WTC11 (cell line): ENCODE data around the gene TBC1D1. TPM values are rescaled to one million over a fixed set of nuclear protein-coding genes. Genes with fewer than 3 reads are reported as not detected.

Experiments used
- ATAC-seq: fragments of 200-7000 bp; cut with Tn5 transposase; 2 replicates; pipeline ENCODE4 v1.10.0; 2021; ENCODE audit warnings: mild to moderate bottlenecking, moderate library complexity
- CTCF ChIA-PET: fragments of 300-600 bp; sonication (Branson Sonifier 250); formaldehyde crosslinking; loops from one replicate; lab custom pipeline; 2021; ENCODE audit warnings: antibody characterized with exemption; lab: Charles Lee
- POLR2A ChIA-PET: fragments of 350-600 bp; sonication (Branson Sonifier 250); formaldehyde crosslinking; loops from one replicate; lab custom pipeline; 2021; ENCODE audit warnings: antibody characterized with exemption; lab: Charles Lee
- DNase-seq: peaks from one replicate; pipeline ENCODE4 v3.0.0; 2021; ENCODE audit warnings: low spot score
- H3K27ac Mint-ChIP-seq: 2 replicates; pipeline ENCODE4 v1.8.0; 2021; ENCODE audit warnings: mixed read lengths
- H3K27me3 Mint-ChIP-seq: 2 replicates; pipeline ENCODE4 v1.8.0; 2021; ENCODE audit warnings: low read depth, mild to moderate bottlenecking, moderate library complexity, mixed read lengths
- H3K36me3 Mint-ChIP-seq: 2 replicates; pipeline ENCODE4 v1.8.0; 2021; ENCODE audit warnings: mixed read lengths
- H3K4me1 Mint-ChIP-seq: 2 replicates; pipeline ENCODE4 v1.8.0; 2022; ENCODE audit warnings: mixed read lengths
- H3K4me3 Mint-ChIP-seq: 2 replicates; pipeline ENCODE4 v1.8.0; 2021; ENCODE audit warnings: mild to moderate bottlenecking, moderate library complexity, mixed read lengths
- H3K9me3 Mint-ChIP-seq: 2 replicates; pipeline ENCODE4 v1.8.0; 2021; ENCODE audit warnings: mixed read lengths
- AFF4 ChIP-seq: sonication (generic); formaldehyde crosslinking; IDR thresholded peaks from 2 replicates; pipeline ENCODE4 v1.8.1; 2023; ENCODE audit warnings: mild to moderate bottlenecking, missing genetic modification reagents, borderline replicate concordance
- AR ChIP-seq: fragments of 250-450 bp; sonication (Bioruptor Pico); IDR thresholded peaks from 2 replicates; pipeline ENCODE4 v1.9.0; 2021; ENCODE audit warnings: mild to moderate bottlenecking
- ARID4B ChIP-seq: sonication (generic); formaldehyde crosslinking; IDR thresholded peaks from 2 replicates; pipeline ENCODE4 v1.8.0; 2023; ENCODE audit warnings: missing genetic modification reagents, mild to moderate bottlenecking, borderline replicate concordance
- CREB1 ChIP-seq: sonication (generic); formaldehyde crosslinking; IDR thresholded peaks from 2 replicates; pipeline ENCODE4 v1.8.0; 2023; ENCODE audit warnings: mild to moderate bottlenecking, missing genetic modification reagents
- CTCF ChIP-seq: fragments of 200-600 bp; IDR thresholded peaks from 2 replicates; pipeline ENCODE4 v1.8.0; 2022; ENCODE audit warnings: antibody characterized with exemption
- ELF4 ChIP-seq: sonication (generic); formaldehyde crosslinking; IDR thresholded peaks from 2 replicates; pipeline ENCODE4 v1.8.1; 2022; ENCODE audit warnings: low read depth, mild to moderate bottlenecking, moderate library complexity, missing genetic modification reagents
- ERG ChIP-seq: fragments of 250-450 bp; sonication (Bioruptor Pico); IDR thresholded peaks from 2 replicates; pipeline ENCODE4 v1.8.0; 2021; ENCODE audit warnings: mild to moderate bottlenecking
- FOXP1 ChIP-seq: sonication (generic); formaldehyde crosslinking; IDR thresholded peaks from 2 replicates; pipeline ENCODE4 v1.8.0; 2022; ENCODE audit warnings: missing genetic modification reagents, mild to moderate bottlenecking, moderate library complexity, borderline replicate concordance
- GTF2I ChIP-seq: fragments of 250-450 bp; sonication (Bioruptor Pico); conservative IDR thresholded peaks from 2 replicates; pipeline ENCODE4 v1.4.0; 2021; ENCODE audit warnings: mild to moderate bottlenecking
- JAZF1 ChIP-seq: fragments of 250-450 bp; sonication (Bioruptor Pico); IDR thresholded peaks from 2 replicates; pipeline ENCODE4 v1.9.0; 2021; ENCODE audit warnings: moderate library complexity, mild to moderate bottlenecking, inconsistent platforms
- RORB ChIP-seq: fragments of 250-450 bp; sonication (Bioruptor Pico); IDR thresholded peaks from 2 replicates; pipeline ENCODE4 v1.9.0; 2021; ENCODE audit warnings: mild to moderate bottlenecking
- SMAD4 ChIP-seq: sonication (generic); formaldehyde crosslinking; IDR thresholded peaks from 2 replicates; pipeline ENCODE4 v1.8.0; 2022; ENCODE audit warnings: mild to moderate bottlenecking, missing genetic modification reagents
- TCF7 ChIP-seq: sonication (generic); formaldehyde crosslinking; IDR thresholded peaks from 2 replicates; pipeline ENCODE4 v1.8.0; 2022; ENCODE audit warnings: mild to moderate bottlenecking, low read depth, missing genetic modification reagents, moderate library complexity
- ZNF121 ChIP-seq: sonication (generic); formaldehyde crosslinking; IDR thresholded peaks from 2 replicates; pipeline ENCODE4 v1.8.0; 2023; ENCODE audit warnings: missing genetic modification reagents
- ZNF138 ChIP-seq: sonication (generic); formaldehyde crosslinking; conservative IDR thresholded peaks from 2 replicates; pipeline ENCODE4 v1.8.1; 2022; ENCODE audit warnings: mild to moderate bottlenecking, moderate library complexity, missing genetic modification reagents
- ZNF317 ChIP-seq: sonication (generic); formaldehyde crosslinking; IDR thresholded peaks from 2 replicates; pipeline ENCODE4 v1.8.1; 2023; ENCODE audit warnings: low read depth, mild to moderate bottlenecking, moderate library complexity, missing genetic modification reagents, borderline replicate concordance
- ZNF416 ChIP-seq: fragments of 250-450 bp; sonication (Bioruptor Pico); IDR thresholded peaks from 2 replicates; pipeline ENCODE4 v1.9.0; 2021; ENCODE audit warnings: mild to moderate bottlenecking, inconsistent platforms
- total RNA-seq: library from RNA; stranded (reverse); gene quantifications from 3 replicates; pipeline ENCODE4 v1.2.3, GENCODE V29; 2021

TBC1D1 gene
- total RNA-seq, 1 experiment from 2014 or later = 134 TPM

- POLR2A ChIA-PET = no interaction called here
- ATAC-seq (no peak), DNase-seq (no peak)
- H3K4me3 Mint-ChIP-seq = no peak overlapping the region
- no peaks in the 10 kb centered on the region for H3K36me3 Mint-ChIP-seq
- 0 out of 2 replicates have a peak overlapping the region, but pooled peaks have one; percentile 11 for H3K27ac Mint-ChIP-seq
- CTCF ChIA-PET = no interaction called here
- no peak for TF ChIP-seq ZNF317 (CRISPR knock-in tag)
- no peak for TF ChIP-seq ELF4 (CRISPR knock-in tag)
- TF ChIP-seq GTF2I (CRISPR knock-in tag) = no peak
- no peak for TF ChIP-seq TCF7 (CRISPR knock-in tag)
- no peak for TF ChIP-seq AFF4 (CRISPR knock-in tag)
- no peak for TF ChIP-seq JAZF1 (CRISPR knock-in tag)
- TF ChIP-seq ZNF416 (CRISPR knock-in tag) = no peak
- no peak for TF ChIP-seq ZNF121 (CRISPR knock-in tag)
- TF ChIP-seq AR (CRISPR knock-in tag) = no peak
- TF ChIP-seq FOXP1 = no peak
- TF ChIP-seq ERG = no peak
- TF ChIP-seq CTCF = no peak
- TF ChIP-seq ZNF138 (CRISPR knock-in tag) = no peak
- TF ChIP-seq RORB (CRISPR knock-in tag) = no peak
- TF ChIP-seq SMAD4 (CRISPR knock-in tag) = no peak
- TF ChIP-seq ARID4B = no peak
- TF ChIP-seq CREB1 (CRISPR knock-in tag) = no peak
- peaks cover 40% of the 10 kb centered on the region for H3K4me1 Mint-ChIP-seq
- H3K27me3 Mint-ChIP-seq = no peaks in the 10 kb centered on the region
- no peaks in the 10 kb centered on the region for H3K9me3 Mint-ChIP-seq
Measured at GRCh38 chr4:38008571-38009021, 117.7 kb downstream of the TBC1D1 start.
